Kidney tubule cell (primary cell): Measurements from ENCODE around the gene NEUROG2.
A peak's percentile ranks its signal among the peaks of the same experiment; 100 is the strongest.
"Not testable (repeated sequence)": the region's sequence is repeated elsewhere in the genome, so short reads cannot be mapped to it uniquely, and the experiment has no call there.

Experiments used
- DNase-seq: peaks from one replicate; pipeline ENCODE4 v3.0.0-alpha.2; 2018; ENCODE audit warnings: low spot score

NEUROG2 gene

DNA sequence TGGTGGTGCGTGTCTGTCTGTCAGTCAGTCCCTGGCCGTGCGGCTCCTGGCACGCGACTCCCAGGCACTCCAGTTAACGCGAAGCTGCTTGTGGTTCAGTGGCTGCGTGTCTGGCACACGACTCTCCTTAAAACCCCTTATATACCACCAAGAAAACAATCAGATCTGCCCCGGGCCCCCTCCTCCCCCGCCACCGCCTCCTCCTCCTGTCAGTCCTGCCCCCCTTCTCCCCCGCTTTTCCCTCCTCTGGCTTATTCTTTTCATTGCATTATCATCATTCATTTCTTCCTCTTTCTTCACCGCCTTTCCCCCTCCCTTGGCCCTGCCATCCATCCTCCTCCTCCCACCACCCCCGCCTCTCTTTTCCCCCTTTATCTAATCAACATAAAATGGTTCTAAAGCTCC is at the start of gene NEUROG2:
NEUROG2 (minus strand) TSS at position 115 of the 405 bp plus-strand sequence. CDS start 705 bp downstream, outside the sequence.
- no peak for DNase-seq

DNA sequence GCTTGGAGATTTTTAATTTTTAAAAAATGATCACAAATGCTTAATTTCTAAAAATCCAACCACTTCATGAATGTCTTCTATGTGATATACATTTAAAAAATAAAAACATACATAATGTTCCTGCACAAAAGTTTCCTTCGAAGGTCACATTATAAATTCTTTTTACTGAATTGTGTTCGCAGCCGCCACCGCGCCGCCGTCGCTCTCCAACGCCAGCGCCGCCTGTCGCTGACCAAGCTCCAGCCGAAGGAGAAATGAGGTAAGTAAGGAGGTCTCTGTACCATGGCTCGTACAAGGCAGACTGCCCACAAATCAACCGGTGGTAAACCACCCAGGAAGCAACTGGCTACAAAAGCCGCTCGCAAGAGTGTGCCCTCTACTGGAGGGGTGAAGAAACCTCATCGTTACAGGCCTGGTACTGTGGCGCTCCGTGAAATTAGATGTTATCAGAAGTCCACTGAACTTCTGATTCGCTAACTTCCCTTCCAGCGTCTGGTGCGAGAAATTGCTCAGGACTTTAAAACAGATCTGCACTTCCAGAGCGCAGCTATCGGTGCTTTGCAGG is 48.8 kb upstream of the NEUROG2 start:
- no peak for DNase-seq

DNA sequence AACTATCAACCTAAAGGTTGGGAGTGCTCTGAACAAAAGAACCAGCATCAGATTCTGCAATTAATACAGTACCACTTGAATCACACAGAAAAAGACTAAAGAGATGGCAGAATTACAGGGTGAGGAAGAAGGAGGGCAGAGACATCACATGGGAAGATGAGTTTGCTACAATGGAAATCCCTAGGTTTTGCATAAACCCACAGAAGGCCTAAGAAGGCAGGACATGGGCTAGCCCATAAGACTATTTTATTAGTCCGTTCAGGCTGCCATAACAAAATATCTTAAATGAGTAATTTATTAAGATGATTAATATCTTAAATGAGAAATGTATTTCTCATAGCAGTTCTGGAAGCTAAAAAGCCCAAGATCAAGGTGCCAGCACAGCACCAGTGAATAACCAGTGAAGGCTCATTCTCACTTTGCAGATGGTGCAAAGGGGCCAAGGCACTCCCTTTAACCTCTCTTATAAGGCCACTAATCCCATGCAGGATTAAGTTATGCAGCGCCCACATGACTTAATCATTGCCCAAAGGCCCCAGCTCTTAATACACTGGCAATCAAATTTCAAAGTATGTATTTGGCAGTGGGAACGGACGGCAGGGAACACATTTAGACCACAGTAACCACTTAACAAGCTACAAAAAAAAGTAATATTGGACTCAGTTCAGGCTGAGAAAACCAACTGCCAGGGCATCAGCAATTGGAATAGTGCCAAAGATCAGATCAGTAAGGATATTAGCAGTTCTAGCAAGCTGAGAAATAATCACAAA is 47.6 kb upstream of the NEUROG2 start:
- DNase-seq, result no peak

DNA sequence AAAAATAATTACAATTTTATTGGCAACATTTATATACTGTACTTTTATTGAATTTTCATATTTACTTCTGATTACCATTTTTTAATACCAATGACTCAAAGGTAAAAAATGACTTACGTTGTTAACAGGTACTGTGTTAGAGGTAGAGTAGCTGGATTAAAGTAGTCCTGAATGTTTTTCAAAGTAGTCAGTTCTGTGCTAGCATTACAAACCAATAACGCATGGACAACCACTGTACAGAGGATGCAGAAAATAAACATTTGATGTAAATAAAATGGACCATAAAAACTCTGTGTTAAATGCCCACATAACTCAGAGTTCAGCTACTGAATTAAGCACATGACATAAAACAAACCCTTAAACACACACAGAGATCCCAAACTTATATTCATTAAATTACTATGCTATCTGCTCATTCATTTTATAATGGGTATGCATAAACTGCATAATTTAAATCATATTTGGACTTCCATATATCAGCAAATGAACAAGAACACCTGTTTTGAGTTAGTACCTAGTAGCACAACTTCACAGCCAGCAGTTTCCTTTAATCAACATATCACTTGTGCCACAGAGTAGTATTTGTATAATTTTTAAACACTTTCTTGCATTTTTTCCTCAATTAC is 46.4 kb upstream of the NEUROG2 start:
- DNase-seq, result no peak

DNA sequence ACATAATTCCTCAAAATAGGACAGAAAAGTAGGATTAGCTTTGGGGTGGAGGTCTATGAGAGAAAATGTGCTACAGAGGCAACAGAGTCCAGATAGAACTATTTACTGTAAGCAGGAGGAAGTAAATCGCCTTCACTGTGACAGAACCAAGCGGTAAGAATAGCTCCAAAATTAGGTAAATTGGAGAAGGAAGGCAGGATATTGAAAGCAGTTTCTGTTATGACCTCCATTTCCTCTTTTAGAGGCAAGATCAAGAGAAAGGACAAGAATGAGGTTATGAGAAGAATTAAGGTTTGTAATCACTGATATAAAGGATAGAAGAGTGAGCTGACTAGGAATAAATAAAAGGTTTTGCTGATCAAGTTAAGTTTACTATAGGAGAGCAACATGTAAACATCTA is 44.1 kb upstream of the NEUROG2 start:
- DNase-seq, result no peak

DNA sequence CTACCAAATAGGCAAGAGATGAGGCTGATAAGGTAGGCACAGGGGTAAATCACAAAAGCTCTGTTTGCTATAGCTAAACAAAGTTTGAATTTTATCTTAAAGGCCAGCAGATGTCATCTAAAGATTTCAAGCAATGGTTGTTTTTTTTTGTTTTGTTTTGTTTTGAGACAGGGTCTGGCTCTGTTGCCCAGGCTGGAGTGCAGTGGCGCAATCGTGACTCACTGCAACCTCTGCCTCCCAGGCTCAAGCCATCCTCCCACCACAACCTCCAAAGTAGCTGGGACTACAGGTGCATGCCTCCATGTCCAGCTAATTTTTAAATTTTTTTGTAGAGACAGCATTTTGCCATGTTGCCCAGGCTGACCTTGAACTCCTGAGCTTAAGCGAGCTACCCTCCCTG is 43.1 kb upstream of the NEUROG2 start:
- DNase-seq, result no peak

DNA sequence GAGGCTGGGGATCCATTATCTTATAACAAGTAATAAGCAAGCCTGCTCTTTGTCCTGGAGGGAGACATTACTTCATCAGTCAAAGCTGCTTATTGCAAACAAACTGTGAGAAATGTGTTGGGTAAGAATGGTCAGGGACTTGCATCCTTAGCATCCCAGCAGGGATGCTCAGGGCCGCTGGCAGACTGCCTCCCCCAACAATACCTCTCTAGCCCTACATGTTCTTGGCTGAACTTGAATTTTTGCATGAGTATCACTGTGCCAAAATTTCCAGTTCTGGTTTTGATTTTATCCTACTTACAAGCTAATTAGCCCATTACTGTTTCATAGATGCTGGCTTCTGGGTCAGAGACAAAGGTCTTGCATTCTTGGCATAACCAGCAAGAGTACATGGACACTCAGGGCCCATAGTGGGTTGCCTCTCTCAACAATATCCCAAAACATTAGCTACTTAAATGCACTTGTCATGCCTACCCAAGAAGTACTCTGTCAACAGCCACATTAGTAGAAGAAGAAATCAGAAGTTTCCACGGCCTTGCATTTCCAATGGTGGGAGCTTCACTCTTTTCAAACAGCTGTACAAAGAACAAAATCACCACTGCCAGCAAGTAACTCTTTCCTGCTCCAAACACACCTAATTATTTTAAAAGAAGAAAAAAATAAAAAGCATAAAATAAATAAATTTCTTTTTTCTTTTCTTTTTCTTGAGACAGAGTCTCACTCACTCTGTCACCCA is 41.9 kb upstream of the NEUROG2 start:
- no peak for DNase-seq

DNA sequence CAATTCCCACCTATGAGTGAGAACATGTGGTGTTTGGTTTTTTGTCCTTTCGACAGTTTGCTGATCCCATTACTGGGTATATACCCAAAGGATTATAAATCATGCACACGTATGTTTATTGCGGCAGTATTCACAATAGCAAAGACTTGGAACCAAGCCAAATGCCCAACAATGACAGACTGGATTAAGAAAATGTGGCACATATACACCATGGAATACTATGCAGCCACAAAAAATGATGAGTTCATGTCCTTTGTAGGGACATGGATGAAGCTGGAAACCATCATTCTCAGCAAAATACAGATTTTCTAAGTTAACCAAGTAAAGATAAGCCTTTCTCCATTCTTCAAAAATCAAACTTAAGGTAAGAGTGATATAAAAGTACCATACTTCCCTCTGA is 38.3 kb upstream of the NEUROG2 start:
- not testable (repeated sequence) for DNase-seq

DNA sequence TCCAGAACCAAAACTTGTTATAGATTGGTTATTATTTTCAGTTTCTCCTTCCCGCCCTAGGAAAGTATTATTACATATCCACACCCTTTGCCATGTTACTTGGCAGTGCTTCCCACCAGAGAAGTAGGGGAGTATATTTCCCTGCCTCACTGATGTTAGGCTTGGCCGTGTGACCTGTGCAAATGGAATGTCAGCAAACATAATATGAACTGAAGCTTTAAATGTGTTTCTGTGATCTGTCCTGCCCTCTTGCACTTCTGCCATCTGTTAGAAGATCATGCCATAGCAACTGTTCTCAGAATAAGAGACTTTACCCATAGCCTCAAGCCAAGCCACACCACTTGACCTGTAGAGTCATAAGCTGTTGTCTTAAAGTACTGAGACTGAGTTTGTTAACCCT is 36.7 kb upstream of the NEUROG2 start:
- peak; percentile 84 for DNase-seq

DNA sequence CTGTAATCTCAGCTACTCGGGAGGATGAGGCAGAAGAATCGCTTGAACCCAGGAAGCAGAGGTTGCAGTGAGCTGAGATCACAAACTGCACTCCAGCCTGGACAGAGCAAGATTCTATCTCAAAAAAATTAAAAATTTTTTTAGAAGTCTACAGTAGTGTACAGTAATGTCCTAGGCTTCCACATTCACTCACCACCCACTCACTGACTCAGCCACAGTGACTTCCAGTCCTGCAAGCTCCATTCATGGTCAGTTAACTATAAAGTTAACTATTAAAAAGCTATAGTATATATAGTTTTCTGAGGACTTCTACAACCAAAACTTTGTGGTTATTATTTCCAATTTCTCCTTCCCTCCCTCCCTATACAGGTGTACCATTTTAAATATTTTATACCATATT is 34.7 kb upstream of the NEUROG2 start:
- peak; percentile 84 for DNase-seq

DNA sequence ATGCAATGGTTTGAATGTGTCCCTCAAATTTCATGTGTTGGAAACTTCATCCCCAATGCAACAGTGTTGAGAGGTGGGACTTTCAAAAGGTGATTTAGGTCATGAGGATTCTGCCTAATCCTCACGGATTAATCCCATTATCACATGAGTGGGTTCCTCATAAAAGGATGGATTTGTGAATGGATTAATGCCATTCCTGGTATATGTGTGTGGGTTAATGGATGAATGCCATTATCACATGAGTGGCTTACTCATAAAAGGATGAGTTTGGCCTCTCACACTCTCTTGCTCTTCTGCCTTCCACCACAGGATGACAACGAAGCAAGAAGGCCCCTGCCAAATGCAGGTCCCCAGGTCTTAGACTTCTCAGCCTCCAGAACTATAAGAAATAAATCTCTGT is 30.5 kb upstream of the NEUROG2 start:
- DNase-seq, result peak; percentile 51

DNA sequence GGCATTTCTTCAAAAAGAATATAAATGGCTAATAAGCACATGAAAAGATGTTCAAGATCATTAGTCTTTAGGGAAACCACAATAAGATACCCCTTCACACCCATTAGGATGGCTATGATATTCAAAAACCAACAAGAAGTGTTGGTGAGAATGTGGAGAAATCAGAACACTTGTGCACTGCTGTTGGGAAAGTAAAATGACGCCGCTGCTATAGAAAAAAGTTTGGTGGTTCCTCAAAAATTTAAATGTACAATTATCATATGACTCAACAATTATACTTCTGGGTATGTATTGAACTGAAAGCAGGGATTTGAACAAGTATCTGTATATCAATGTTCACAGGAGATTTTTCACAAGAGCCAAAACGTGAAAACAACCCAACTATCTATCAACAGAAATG is 29.4 kb upstream of the NEUROG2 start:
- DNase-seq, result no peak

DNA sequence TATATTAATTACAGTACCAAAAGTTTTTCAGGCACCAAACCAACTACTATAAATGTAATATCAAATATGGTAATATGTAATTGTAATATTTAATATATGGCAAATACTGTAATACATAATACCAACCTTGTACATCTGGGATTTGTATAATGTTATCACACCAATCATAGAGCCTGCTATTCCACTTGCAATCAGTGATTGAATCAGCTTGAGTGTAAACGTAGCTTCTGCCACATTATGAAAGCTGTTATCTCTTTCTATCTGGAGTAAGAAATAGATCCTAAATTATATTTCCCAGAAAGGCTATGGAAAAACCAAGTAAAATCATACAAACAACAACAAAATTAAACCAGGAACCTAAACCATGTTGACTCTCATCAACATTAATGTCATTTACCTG is 24.7 kb upstream of the NEUROG2 start:
- no peak for DNase-seq

DNA sequence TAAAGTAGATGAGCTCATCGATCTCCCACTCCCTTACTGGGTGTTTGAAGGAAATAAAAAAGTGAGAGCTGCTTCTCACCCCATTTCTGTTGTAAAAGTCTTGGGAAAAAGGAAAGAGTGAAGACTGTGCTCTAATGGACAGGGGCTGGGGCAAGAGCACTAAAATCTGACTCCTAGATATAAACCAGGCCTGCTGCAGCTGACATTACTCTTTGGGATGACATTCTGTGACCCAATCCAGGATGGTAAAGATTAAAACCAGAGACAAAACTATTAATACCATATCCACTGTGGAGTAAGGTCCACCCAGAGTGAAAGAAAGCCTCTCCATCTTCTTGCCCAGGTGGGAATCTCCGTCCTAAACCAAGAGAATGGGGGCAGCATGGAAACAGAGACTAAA is 20.1 kb upstream of the NEUROG2 start:
- DNase-seq, result no peak

DNA sequence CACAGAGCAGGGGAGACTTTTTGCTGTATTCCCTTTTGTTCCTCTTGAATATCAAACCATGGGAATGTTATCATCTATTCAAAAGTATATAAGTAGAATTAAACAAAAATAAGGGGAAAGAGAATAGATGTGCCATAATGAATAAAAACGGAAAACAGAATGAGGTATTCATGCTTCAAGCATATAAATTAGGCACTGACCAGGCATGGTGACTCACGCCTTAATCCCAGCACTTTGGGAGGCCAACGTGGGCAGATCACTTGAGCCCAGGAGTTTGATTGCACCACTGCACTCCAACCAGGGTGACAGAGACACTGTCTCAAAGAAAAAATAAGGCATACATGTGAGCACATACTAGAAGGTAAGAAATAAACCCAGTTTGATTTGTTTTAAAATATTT is 16.3 kb upstream of the NEUROG2 start:
- peak; percentile 57 for DNase-seq

DNA sequence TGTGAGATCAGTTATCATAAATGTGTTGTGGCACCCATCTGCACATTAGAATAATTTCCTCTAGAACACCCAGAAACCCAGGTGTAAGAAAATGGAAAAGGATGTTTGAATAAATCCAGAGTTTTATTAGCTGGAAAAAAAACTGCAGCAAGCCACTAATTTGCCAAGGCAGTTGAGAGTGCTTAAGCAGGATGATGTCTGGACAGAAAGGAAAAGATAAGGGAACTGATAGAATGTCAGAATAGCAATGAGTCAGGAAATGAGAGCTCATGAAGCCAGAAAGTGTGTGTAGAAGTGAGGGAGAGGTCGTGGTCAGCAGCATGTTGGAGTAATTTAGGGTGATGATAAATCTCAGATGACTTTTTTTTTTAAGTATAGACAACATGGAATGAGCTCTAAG is 15.2 kb upstream of the NEUROG2 start:
- no peak for DNase-seq

DNA sequence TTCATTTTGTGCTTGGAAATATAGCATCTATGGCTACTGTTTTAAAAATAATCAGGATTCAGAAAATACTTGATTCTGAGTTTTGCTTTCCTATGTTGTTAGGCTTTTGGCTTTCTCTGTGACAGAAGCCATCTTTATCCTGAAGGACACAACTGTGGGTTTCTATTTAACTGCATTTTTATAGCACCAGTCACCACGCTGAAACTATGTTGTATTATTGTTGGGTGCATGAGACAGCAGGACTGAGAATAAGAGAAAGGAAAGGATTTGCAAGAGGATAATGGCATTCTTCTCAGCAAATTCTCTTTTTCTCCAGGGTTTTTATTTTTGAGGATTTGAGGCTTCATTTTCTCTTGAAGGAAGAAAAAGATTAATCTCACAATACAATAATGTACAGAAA is 10.1 kb upstream of the NEUROG2 start:
- DNase-seq, result peak; percentile 54

DNA sequence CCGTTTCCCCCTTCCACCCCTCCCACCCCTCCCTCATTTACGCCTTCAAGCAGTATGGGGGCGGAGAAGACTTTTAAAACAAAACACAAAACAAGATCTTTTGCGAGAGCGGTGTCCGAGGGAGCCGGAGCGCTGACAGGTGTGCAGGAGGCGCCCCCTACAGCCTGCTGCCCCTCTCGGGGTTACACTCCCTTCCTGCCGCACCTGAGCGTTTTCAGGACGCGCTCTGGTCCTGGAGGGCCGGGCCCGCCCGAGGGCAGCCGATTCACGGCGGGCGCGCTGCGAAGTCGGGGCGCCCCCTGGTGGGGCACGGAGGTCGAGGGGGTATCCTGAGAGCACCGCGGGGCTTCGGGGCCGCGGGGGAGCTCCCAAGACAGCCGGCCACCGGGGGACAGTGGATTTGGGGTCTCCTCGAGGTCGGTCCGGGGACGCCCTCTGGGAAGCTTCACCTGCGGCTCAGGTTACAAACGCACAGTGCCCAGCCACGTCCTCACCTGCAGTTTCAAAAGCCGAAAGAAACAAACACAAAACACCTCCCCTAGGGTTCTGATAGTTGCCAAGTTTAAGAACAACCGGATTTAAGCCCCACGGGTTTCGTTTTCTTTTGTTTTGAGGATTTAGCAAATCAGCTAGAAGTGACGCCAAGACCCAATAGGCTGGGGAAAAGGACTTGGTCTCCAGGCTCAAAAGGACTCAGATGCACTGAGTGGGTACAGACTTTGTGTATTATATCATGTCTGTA is 8.0 kb upstream of the NEUROG2 start:
- peak; percentile 75 for DNase-seq

DNA sequence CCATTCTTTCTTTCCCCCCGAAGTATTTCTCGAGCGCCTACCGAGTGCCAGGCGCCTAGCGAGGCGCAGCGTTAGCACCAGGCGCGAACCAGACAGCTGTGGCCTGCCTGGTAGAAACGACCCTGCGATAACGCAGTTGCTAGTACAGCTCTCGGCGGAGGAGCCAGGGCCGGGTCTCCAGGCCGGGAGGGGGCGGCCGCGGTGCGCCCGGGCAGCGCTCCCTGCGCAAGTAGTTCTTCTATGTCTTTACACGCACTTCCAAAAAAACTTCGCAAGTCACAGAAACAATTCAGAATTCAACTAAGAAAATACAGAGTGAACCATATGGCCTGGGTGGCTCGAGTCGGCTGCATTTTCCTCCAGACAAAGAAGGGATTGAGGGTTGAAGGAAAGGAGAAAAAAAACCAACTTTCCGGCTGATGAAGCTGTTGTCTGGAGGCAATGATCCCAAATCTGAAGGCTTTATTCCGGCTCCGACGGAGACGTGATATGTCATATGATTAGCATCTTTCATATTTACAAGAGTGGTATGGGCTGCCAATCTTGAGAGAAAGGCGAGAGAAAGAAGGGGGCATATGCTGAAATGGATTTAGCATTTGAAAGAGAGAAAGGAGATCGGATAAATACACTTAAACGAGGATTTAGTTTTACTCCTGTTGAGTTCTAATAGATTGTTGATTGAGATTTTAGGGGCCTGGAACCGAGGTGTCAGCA is 7.2 kb upstream of the NEUROG2 start:
- DNase-seq, result peak; percentile 22

DNA sequence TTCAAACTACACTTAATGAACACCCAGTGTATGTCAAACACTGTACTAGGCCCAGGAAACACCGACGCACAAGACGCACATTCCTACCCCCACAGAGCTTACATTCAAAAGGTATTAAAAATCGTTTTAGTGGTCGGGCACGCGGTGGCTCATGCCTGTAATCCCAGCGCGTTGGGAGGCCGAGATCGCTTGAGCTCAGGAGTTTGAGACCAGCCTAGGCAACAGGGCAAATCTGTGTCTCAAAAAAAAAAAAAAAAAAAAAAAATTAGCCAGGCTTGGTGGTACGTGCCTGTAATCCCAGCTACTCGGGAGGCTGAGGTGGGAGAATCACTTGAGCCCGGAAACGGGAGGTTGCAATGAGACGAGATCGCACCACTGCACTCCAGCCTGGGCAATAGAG is 6.5 kb upstream of the NEUROG2 start:
- not testable (repeated sequence) for DNase-seq
